Bronchial epithelial cell (primary cell): ENCODE measurements around the gene PPP1CA. TPM values are rescaled to one million over a fixed set of nuclear protein-coding genes. Genes with fewer than 3 reads are reported as not detected.

ENCODE experiments used
- DNase-seq: peaks from one replicate; pipeline ENCODE4 v3.0.0-alpha.2; 2010; ENCODE audit warnings: low read depth
- FAIRE-seq: peaks from 2 replicates; lab custom pipeline; 2011; peaks lifted over from hg19 to GRCh38; lab: Jason Lieb, UNC
- H3K27me3 ChIP-seq: 2 replicates; pipeline ENCODE4 v1.5.1; 2011; ENCODE audit warnings: low read length; ENCODE audit not compliant: control insufficient read depth, insufficient read depth
- H3K36me3 ChIP-seq: 2 replicates; pipeline ENCODE4 v1.5.1; 2011; ENCODE audit warnings: low read length; ENCODE audit not compliant: control insufficient read depth, insufficient read depth
- H3K4me3 ChIP-seq: 2 replicates; pipeline ENCODE4 v1.5.1; 2011; ENCODE audit warnings: mild to moderate bottlenecking, low read depth, low read length, control low read depth
- total RNA-seq: library from RNA; depleted of rRNA; stranded (reverse); fragments of >200 nt; gene quantifications from 2 replicates; pipeline ENCODE4 v1.2.1, GENCODE V29; 2014
- TF ChIP-seq, protein P1 (sequence below): IDR thresholded peaks from 2 replicates; pipeline ENCODE4 v1.5.1; 2011; ENCODE audit warnings: mild to moderate bottlenecking, moderate library complexity, low read length, control low read depth, inconsistent platforms; ENCODE audit not compliant: insufficient read depth, severe bottlenecking

PPP1CA gene
- total RNA-seq, 1 donor from 2014 or later = 209 TPM

DNA sequence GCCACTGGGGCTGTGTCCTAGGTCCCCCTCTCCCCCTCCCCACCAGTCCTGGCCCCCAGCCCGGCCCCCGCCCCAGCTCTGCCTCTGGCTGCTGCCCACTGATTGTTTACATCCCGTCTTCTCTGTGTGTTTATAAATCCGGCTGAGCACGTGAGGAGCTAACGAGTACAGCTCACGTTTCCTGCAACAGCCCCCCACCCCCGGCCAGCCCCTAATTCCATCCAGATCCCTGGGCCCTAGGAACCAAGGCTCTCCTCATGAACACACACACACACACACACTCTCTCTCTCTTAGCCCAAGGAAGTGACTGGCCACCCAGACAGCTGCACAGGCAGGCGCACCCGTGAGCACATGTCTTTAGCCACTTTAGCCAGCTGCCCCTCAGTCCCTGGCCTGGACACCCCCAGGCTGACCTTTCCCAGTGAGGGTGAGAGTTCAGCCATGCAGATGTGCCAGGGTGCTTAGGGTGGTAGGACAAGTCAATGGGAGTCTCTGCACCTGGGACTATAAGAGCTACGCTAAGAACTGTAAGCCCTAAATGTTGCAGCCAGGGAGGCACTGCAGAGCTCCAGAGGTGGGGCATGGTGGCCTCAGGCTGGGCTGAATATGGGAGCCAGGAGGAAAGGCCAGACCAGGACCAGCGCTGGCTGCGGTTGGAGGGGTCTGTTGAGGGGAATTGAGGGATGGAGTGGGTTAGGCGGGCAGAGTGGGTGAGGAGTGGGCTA lies 31.1 kb downstream of the PPP1CA start:
- DNase-seq = no peak
- H3K4me3 ChIP-seq = no peak overlapping the region
- H3K36me3 ChIP-seq = peaks cover 2% of the 10 kb centered on the region
- FAIRE-seq = no peak
- no peaks in the 10 kb centered on the region for H3K27me3 ChIP-seq
- TF ChIP-seq, protein P1, sequence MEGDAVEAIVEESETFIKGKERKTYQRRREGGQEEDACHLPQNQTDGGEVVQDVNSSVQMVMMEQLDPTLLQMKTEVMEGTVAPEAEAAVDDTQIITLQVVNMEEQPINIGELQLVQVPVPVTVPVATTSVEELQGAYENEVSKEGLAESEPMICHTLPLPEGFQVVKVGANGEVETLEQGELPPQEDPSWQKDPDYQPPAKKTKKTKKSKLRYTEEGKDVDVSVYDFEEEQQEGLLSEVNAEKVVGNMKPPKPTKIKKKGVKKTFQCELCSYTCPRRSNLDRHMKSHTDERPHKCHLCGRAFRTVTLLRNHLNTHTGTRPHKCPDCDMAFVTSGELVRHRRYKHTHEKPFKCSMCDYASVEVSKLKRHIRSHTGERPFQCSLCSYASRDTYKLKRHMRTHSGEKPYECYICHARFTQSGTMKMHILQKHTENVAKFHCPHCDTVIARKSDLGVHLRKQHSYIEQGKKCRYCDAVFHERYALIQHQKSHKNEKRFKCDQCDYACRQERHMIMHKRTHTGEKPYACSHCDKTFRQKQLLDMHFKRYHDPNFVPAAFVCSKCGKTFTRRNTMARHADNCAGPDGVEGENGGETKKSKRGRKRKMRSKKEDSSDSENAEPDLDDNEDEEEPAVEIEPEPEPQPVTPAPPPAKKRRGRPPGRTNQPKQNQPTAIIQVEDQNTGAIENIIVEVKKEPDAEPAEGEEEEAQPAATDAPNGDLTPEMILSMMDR = no peak

DNA sequence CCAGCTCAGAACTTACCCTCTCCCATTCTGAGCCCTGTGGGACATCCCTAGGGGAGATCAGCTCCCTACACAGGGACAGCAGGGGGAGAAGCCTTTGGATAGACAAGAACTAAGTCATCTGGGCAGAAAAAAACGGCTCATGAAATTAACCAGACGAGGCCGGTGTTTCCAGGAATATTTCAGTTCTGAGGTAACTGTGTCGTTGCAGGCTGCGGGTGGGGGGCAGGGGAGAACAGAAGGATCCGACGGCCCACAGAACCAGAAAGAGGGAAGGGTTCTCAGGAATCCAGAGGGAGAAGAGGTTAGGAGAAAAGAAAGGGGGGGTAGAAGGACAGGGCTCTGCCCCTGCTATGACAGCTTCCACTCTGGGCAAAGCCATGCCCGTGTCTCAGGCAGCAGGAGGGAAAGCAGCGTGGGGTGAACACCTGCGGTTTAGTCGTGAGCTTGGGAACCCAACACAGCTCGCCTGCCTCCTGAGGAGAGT lies 31.8 kb downstream of the PPP1CA start:
- H3K27me3 ChIP-seq = no peaks in the 10 kb centered on the region
- no peak overlapping the region for H3K4me3 ChIP-seq
- DNase-seq = no peak
- no peak for FAIRE-seq
- H3K36me3 ChIP-seq = peaks cover 3% of the 10 kb centered on the region
- TF ChIP-seq, protein P1 = no peak

DNA sequence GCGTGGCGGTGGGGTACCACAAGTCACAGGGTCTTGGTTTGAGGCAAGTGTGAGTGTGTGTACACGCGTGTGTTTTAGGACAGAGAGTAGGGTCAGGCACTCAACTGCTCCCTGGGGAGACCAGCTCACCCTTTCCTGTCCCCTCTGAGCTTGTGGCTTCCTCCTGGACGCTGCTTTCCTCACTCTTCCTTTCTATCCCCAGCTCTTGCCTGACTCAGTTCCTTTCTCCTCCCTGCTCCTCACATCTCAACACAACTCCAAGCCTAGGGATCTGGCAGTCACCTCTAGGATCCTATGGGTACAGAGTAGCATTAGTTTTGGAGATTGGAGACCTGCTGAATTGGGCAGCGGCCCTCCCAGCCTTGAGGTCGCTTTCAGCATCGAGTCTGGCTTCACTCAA lies 32.4 kb downstream of the PPP1CA start:
- Histone ChIP-seq H3K27me3 (no peaks in the 10 kb centered on the region), H3K4me3 (no peak overlapping the region), H3K36me3 (peaks cover 3% of the 10 kb centered on the region)
- DNase-seq (no peak), FAIRE-seq (no peak)
- TF ChIP-seq, protein P1 = no peak

DNA sequence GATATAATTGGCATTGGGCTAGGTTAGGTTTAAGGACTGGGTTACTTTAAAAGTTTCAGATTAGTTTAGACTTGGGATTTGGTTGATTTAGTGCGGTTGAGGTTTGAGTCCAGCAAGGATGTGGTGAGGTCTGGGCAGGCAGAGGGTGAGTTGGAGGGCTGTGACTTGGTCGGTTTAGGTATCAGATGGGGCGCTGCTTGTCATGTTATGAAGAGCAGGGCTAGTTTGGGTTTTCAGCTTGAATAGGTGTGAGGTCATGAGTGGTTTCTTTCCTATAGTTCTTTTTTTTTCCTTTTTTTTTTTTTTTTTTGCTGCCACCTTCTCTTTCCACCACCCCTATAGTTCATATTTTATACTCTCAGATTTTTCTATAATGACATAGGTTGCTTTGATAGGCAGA lies 33.0 kb downstream of the PPP1CA start:
- Histone ChIP-seq H3K27me3 (no peaks in the 10 kb centered on the region), H3K4me3 (no peak overlapping the region), H3K36me3 (peaks cover 3% of the 10 kb centered on the region)
- TF ChIP-seq, protein P1 = no peak
- DNase-seq = no peak
- no peak for FAIRE-seq

GRCh38 chr11:67367761-67368227 lies 33.9 kb downstream of the PPP1CA start:
- H3K4me3 ChIP-seq = no peak overlapping the region
- DNase-seq (no peak), FAIRE-seq (peak; percentile 58)
- no peaks in the 10 kb centered on the region for H3K27me3 ChIP-seq
- TF ChIP-seq, protein P1 = no peak
- peaks cover 3% of the 10 kb centered on the region for H3K36me3 ChIP-seq
